HG02938 (cell line): Measurements from ENCODE around the gene GRXCR2.
"Not testable (repeated sequence)": the region's sequence is repeated elsewhere in the genome, so short reads cannot be mapped to it uniquely, and the experiment has no call there.

Experiments
- ATAC-seq: cut with Tn5 transposase; IDR thresholded peaks from one replicate; pipeline ENCODE4 v1.9.1; 2021; ENCODE audit warnings: mild to moderate bottlenecking, moderate library complexity; ENCODE audit not compliant: unreplicated experiment

The GRXCR2 gene

DNA sequence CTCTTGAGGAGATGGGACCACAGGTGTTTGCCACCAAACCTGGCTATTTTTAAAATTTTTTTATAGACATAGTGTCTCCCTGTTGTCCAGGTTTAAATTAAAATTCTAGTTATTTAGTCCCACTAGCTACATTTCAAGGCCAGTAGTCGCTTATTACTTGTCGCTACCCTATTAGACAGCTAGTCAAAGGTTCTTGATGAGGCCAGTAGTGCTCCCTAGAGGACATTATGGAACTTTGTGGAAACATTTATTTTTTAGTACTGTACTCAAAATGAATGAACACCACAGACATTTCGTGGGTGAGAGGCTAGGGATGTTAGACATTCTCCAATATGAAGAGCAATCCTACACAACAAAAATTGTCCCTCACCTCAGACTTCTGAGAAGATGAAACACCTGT lies 14.4 kb upstream of the GRXCR2 start:
- ATAC-seq: no peak

DNA sequence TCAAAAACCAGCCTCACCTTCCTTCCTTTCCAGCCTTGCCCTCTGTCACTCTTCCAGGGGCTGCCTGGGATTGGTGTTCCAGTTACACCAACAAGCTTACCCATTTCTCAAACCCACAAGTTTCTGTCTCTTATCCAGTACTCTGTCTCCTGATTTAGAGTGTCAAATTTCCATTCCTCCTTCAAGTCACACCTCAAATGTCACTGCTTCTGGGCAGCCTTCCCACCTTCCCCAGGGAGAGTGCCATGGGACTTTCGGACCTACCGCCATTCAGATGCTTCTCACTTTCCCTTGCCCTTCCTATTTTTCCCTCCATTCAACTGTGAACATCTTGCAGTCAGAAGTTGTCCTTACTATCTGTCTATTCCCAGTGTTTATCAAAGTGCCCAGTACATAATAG lies 2.0 kb upstream of the GRXCR2 start:
- ATAC-seq: no peak

- ATAC-seq: no peak
Measured at GRCh38 chr5:145872486-145872885, 328 bp downstream of the GRXCR2 start.

DNA sequence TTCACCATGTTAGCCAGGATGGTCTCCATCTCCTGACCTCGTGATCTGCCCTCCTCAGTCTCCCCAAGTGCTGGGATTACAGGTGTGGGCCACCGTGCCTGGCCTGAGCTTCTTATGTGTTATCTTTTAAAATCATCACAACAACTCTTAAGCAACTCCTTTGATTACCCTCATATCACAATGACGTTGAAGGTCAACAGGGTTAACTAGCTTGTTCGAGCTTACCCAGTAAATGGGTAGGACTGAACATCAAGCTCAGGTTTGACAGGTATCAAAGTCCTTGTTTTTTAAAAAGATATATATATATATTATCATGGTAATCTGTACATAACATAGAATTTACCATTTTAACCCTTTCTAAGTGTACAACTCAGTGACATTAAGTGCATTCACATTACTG lies 3.1 kb downstream of the GRXCR2 start:
- ATAC-seq: no peak

- no peak for ATAC-seq
Measured at GRCh38 chr5:145867806-145868205, 5.0 kb downstream of the GRXCR2 start.

DNA sequence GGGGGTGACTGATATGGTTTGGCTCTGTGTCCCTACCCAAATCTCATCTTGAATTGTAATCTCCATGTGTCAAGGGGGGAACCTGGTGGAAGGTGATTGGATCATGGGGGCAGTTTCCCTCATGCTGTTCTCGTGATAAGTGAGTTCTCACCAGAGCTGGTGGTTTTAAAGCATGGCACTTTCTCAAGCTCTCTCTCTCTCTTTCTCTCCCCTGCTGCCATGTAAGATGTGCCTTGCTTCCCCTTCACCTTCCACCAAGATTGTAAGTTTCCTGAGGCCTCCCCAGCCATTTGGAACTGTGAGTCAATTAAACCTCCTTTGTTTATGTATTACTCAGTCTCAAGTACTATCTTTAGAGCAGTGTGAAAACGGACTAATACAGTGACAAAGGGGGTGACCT lies 8.4 kb downstream of the GRXCR2 start:
- ATAC-seq: not testable (repeated sequence)

GRCh38 chr5:145863003-145863402 lies 9.8 kb downstream of the GRXCR2 start:
- ATAC-seq: no peak

DNA sequence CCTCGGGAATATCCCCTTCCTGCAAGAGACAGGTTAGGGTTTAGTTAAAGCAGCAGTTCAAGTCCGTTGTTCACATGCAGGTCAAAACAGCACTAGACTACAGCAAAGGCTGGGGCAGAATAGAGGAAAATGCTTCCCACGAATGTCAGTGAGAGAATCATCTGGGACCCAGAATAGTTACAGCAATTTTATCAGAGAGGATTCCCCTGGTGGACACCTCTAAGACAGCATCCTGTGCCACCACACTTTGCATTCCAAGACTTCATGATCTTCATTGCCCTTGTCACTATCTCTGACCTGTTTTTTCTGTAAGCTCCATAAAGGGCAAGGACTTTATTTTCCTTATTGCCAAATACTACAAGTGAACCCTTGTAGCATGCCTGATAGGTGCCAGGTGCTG lies 12.9 kb downstream of the GRXCR2 start:
- ATAC-seq: no peak

GRCh38 chr5:145859453-145859852 lies 13.4 kb downstream of the GRXCR2 start:
- no peak for ATAC-seq

GRCh38 chr5:145858959-145859358 lies 13.9 kb downstream of the GRXCR2 start:
- ATAC-seq: no peak

DNA sequence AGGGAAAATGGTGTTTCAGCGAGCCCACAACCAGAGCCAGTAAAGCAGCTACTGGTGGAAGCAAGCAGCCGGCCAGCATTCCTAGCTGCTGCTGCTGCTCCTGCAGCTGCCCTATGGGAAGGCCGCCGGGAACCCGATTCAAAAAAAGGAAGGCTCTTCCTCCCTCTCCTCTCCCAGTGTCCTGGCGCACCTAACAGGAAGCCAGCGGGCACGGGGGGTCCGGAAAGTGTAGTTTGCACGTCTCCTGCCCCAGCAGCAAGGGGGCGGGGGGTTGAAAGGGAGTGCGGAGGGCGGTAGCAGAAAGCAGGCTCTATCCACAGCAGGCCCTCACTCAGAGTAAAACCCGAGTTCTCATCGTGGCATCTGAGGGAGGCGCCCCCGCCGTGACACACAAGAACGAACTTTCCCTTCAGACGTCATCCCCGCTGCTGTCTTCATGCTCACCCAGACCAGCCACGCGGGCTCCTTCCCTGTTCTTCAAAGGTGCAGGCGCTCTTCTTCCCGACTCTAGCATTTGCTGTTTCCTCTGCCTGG lies 16.5 kb downstream of the GRXCR2 start:
- ATAC-seq: peak; percentile 46

DNA sequence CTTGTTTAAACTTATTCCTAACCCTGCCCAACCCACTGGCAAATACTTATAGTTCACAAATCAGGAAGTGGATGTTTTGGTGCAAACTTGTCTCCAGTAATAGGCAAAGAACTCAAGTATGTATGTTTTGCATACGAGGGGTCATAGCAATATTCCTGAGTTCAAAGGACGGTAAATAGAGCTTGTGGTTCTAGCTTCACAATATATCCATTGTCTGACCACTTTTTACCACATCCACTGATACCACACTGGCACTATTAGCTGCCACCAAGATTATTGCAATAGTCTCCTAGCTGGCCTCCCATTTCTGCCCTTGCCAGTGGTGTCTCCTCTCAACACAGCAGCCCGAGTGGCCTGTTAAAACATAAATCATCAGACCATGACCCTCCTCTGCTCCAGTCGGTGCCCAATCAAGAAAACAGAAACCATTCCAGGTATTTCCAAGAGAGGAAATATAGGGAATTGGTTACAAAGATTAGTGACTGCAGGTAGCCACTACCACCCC lies 17.0 kb downstream of the GRXCR2 start:
- ATAC-seq: no peak

DNA sequence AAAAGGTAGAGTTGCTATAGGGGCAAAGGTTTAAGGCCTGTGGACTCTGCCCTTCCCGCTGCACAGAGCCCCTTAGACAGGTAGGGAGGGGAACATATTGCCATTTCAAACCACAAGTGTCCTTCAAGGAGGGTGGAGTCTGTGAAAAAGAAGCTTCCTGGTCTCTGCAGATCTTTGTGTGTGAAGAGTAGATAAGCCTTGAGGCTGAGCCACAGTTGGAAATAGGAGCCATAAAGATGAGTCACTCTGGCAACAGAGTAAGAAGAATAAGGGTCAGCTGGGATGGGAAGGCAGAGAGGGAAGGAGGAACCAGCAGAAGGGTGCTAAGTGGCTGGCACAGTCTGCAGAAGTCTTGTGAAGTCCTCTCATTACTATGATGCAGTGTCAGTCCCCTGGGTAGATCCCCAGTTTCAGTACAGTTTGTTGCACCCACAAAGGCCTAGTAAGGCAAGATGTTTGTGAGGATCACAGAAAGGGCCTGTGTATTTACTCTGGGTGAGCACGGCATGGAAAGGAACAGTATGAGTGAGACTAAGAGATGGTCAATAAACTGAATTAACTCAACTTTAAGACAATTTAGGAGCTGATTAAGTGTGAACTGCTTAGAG lies 18.1 kb downstream of the GRXCR2 start:
- no peak for ATAC-seq

DNA sequence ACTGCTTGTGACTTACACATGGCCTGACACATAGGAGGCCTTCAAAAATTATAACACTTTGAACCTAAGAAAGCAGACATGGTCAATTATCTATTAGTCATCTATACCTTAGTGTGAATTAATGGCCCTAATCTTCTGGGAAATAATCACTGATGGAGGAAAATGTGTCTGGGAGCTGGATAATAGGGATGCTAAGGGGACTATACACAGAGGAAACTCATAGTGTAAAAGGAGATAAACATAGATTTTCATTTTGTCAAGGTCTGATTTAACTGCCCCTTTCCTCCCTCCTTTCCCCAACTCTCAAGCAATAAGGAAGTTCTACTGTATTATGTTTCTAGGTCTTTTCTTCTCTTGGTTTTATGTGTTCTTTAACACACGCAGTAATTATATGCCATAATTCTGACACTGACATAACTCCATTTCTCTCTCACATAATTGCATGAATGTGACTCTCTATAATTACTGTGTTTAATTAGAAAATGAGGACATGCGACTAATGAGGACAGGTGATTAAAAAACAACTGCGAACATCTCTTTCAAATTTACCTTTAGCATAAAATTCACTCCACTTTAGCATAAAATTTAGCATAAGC lies 18.9 kb downstream of the GRXCR2 start:
- no peak for ATAC-seq

DNA sequence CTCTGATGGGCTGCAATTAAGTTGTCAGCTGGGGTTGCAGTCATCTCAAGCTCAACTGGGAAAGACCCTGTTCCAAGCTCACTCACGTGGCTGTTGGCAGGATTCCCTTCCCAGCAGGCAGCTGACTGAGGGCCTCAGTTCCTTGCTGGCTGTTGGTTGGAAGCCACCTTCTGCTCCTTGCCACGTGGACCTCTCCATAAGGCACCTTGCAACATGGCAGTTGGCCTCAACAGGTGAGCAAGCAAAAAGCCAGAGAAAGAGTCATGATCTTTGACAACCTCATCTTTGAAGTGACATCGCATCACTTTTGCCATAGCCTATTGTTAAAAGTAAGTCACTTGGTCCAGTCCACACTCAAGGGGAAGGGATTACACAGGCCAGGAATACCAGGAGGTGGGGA lies 19.8 kb downstream of the GRXCR2 start:
- ATAC-seq: no peak

DNA sequence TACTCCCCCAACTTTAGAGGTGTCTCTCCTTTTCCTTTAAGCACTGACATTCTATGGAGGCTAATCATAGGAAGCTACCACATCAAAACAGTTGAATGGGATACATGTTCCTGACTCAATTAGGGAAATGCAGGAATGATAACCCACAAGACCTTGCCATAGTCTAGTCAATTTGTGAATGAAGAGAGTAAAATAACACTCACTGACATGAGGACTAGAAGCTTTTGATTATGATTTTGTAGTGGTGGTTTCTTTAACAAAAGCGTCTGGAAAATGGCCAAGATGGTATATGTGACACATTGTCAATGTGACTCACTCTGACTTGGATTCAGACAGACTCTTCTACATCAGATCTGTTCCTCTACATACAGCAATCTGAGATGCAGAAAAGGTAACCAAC lies 24.0 kb downstream of the GRXCR2 start:
- no peak for ATAC-seq

DNA sequence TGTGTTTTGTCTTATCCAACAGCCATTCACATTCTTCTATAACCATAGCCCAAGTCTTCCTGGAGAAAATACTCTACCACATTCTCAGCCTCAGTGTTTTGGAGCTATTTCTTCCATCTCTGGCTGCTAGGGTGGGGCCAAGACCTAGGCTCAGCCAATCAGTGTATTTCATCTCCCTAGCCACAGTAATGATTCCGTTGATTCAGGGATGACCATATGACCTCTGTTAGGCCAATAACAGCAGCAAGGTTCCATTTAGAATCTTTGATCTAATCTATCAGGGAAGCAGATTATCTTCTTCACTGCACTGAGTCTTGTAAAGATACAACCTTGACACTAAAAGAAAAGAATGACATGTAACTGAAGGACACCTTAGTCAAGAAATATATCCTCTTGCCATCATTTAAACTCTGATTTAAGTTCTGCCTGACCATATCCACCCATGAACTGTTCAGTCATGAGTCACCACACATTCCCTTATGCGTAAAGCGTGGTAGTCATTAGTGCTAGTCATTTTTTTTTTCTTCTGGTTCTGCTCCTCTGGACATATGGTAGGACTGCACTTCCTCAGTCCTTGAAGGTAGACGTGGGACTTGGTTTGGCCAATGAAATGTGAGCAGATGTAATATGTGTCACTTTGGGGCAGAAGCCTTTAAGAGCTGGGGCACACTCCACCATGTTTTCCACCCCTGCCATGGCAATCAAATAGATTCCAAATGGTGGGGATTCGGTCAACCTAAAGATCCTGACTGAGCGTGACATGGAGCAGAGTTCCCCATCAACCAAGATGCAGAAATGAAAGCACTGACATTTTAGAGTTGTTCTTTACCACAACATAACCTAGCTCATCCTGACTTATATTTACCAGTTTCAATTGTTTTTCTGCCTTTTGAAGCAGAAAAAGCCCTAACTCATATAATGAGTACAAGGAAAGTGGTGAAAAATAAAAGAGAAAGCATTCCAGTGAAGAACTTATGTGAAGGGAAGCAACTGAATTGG lies 25.0 kb downstream of the GRXCR2 start:
- ATAC-seq: no peak

DNA sequence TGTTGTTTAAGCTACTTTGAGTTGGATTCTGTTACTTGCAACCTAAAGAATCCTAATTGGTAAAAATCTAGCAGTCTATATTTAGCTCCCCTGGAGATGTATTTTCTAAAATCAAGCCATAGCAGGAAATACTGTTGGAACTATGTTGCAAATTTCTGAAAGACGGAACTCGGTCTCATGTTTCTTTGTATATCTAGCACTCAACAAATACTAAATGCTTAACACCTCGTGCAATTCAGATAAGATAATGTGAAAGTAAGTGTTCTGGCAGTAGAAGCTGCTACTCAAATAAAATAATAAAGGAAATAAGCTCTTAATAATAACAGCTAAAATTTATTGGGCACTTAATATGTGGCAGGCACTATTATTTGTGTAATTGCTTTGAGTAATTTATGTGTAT lies 26.7 kb downstream of the GRXCR2 start:
- no peak for ATAC-seq

- no peak for ATAC-seq
Measured at GRCh38 chr5:145841299-145841698, 31.5 kb downstream of the GRXCR2 start.

- ATAC-seq: no peak
Measured at GRCh38 chr5:145840458-145841132, 32.2 kb downstream of the GRXCR2 start.

- no peak for ATAC-seq
Measured at GRCh38 chr5:145838276-145838675, 34.5 kb downstream of the GRXCR2 start.
